AG08396 (cell line): Measurements from ENCODE around the gene SORBS1.

Experiments
- DNase-seq: peaks from one replicate; pipeline ENCODE4 v3.0.0; 2012; ENCODE audit warnings: low spot score, mixed read lengths

The SORBS1 gene

GRCh38 chr10:95539560-95540284 lies 21.4 kb downstream of the SORBS1 start:
- no peak for DNase-seq

- no peak for DNase-seq
These were observed 22.8 kb downstream of the SORBS1 start for GRCh38 chr10:95538412-95538811.

DNA sequence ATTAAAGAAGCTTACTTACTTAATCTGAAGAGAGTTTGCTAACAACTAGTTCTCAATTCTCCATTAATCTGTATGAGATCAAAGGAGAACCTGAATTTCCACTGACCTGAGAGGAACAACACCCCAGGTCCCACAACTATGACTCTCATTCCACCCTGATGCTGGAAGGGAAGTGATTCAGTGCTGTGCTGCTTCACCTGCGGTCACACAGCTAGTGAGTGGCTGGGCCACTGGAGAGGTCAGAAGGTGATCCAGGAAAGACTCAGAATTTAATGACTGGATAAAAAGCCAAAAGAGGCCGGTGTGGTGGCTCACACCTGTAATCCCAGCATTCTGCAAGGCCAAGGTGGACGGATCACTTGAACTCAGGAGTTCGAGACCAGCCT lies 23.6 kb downstream of the SORBS1 start:
- no peak for DNase-seq

- no peak for DNase-seq
These were observed 24.2 kb downstream of the SORBS1 start for GRCh38 chr10:95536894-95537541.

DNA sequence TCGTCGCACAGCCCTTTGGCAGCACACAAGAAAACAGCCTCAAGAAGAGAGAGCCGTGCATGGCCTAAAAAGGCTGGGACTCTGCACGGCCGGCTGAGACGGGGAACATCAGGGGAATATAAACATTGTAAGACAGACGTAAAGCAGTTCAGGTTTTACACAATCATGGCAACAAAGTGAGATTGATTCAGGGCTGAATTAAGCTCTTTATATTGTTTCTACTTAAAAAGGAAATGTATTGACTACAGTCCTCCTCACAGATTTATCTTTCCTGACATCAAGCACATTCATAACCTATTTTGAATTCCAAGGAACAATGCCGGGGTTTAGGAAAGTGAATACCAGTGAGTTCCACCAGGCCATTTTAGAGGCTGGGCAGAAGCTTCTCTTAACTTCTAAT lies 25.2 kb downstream of the SORBS1 start:
- no peak for DNase-seq

DNA sequence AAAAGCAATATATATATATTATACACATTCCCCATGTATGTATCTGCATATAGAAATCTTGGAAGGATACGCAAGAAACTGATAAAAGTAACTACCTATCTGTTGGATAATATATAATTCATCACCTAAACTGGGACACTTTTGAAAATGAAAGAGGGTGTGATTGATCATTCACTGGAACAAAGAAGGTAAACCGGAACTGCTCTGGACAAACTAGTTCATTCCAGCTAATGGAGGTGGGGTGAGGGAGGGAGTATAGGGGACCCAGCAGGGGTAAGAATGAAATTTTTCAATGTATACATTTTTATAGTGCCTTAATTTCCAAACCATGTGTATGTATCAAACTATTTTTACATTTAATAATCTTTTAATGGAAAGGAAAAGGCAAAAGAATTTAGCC lies 25.6 kb downstream of the SORBS1 start:
- no peak for DNase-seq

GRCh38 chr10:95533590-95533989 lies 27.6 kb downstream of the SORBS1 start:
- DNase-seq, result no peak

GRCh38 chr10:95532536-95532935 lies 28.6 kb downstream of the SORBS1 start:
- no peak for DNase-seq

DNA sequence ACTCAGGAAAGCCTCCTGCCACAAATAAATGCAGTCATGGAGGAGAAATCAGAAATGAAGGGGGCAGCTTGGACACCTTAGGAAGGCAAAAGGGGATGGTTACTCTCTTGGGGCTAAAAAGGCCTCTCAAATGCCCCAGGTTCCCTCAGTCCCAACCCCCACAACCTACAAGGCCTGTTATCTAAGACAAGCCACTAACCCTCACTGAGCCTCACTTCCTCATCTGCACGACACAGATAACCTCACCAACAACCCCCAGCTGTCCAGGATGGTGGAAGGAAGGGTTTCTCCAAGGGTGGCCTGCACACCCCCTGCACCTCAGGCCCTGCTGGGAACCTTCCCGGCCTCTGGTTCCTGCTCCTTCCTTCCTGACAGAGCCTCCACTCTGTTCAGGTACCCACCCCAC lies 29.2 kb downstream of the SORBS1 start:
- no peak for DNase-seq

GRCh38 chr10:95531058-95531809 lies 29.9 kb downstream of the SORBS1 start:
- no peak for DNase-seq

GRCh38 chr10:95530561-95530960 lies 30.6 kb downstream of the SORBS1 start:
- DNase-seq, result no peak

GRCh38 chr10:95530029-95530428 lies 31.1 kb downstream of the SORBS1 start:
- DNase-seq, result no peak

DNA sequence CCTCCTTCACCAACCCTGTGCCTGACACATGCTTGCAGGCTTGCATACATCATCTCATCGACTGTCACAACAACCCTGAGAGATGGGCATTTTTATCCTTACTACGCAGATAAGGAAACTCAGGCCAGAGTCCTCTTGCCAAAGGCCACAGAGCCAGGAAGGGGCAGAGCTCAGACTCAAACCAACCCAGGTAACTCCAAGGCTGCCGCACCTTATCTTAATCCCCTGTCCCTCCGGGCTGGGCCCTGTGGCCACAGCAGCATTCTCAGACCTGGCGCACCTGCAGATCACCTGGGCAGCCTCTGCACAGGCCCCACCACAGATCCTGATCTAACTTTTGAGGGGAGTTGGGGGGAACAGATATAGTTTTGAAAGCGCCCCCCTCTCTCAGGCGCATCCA lies 35.1 kb downstream of the SORBS1 start:
- DNase-seq, result no peak

GRCh38 chr10:95525033-95525418 lies 36.1 kb downstream of the SORBS1 start:
- no peak for DNase-seq

GRCh38 chr10:95524358-95525032 lies 36.7 kb downstream of the SORBS1 start:
- DNase-seq, result no peak

GRCh38 chr10:95522117-95522516 lies 39.1 kb downstream of the SORBS1 start:
- no peak for DNase-seq

DNA sequence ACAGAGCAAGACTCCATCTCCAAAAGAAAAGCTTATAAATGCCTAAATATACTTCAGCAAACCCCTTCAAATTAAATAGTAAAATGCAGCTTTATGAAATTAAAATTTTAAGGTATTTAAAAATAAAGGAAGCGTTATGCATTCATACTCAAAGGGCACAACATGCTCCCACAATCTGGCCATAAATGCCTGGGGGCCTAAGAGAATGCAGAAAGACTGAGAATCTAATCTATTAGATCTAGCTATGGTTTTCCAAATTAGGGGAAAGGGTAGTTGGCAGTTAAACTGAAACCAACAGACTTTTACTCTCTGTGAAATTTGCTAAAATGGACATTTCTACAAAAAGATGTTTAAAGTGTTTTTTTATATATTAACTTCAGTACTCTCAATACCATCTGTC lies 40.6 kb downstream of the SORBS1 start:
- no peak for DNase-seq

DNA sequence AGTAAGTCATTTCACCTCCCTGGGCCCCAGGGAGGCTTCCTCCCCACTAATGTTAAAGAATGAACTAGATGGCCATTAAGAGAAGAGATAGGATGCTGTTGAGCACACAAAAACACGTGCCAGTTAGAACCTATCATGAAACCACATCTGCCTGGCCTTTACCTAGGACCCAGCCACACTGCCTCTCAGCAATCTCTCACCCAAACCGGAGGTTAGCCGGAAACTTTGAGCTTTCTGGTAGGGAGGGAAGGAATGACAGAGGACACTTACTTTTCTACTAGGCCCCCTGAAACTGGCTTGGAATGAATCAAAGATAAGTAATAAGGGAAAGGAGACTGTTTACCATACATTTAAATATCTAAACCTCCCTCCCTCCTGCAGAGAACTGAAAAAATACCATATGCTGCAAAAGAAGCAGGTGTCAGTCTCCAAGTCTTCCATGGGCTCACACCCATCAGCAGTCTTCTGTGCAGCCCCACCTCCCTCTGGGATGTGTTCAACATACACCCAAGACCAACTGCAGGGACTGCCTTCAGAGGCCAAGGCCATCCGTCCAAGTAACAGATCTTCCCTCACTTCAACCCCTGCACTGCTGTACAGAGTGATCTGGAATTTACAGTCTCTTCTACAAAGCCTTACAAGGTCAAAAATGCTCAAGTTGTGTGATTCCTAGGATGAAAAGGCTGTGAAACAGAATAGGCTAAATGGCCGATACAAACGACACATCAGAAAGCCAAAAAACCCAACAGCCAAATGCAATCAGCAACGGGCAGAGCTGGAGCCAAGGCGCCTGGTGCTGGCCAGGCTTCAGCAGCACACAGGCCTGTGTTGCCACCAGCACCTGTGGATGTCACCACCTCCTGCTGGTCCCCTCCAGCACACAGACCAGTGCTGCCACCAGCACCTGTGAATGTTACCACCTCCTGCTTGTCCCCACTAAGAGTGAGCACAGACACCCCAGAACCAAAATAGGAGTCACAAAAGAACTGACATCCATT lies 42.4 kb downstream of the SORBS1 start:
- DNase-seq, result no peak

GRCh38 chr10:95517536-95518454 lies 43.4 kb downstream of the SORBS1 start:
- no peak for DNase-seq

DNA sequence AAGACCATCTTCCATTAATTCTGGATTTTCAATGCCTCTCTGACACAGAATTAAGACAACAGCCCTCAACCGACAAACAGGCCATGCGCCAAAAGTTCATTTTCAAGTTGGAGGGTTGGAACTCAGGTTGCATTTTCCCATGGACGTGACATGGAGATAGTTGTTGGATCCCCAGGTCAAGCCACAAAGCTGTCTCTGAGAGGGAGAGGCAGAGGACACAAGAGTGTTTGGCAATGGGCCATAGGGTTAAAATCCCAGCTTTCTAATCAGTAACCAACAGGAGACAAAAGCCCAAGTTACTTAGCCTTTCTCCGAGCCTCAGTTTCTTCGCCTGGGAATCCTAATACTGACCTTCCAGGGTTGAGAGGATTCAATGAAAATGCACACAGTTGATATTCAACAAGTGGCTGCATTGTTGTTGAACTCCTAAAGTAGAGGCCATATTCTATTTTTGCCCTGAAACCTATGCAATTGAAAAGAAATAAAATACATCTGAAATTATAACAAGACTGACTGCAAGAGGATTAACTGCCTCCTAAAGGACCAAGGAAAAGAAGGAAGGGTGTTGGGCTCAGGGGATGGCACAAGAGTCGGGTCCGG lies 44.3 kb downstream of the SORBS1 start:
- DNase-seq, result no peak
